Renal cortex interstitium (tissue), 11 donors: ENCODE results near the gene RNF217. TPM values are rescaled to one million over a fixed set of nuclear protein-coding genes. Genes with fewer than 3 reads are reported as not detected.
"Not testable (repeated sequence)": the region's sequence is repeated elsewhere in the genome, so short reads cannot be mapped to it uniquely, and the experiment has no call there.

ENCODE experiments used
- DNase-seq, 11 donors: peaks; one replicate each; pipeline ENCODE4 v3.0.0-alpha.2; 2013; ENCODE audit warnings: low read depth in 9 of 11, low spot score in 4 of 11; ENCODE audit errors: extremely low read depth in 1 of 11
- polyA plus RNA-seq, 3 donors: library from polyadenylated mRNA; unstranded; fragments of 120-200 nt; gene quantifications; one replicate each; pipeline ENCODE4 v1.2.1, GENCODE V29; 2013; ENCODE audit not compliant: insufficient read length in 3 of 3

The RNF217 gene
- polyA plus RNA-seq, 3 donors = 13.0 to 17.1 (median 14.1) TPM

- no peak for DNase-seq
Observed at GRCh38 chr6:125104425-125104824, 142.2 kb downstream of the RNF217 start.

GRCh38 chr6:125107048-125107447 lies 144.8 kb downstream of the RNF217 start:
- no peak for DNase-seq

GRCh38 chr6:125107896-125108295 lies 145.7 kb downstream of the RNF217 start:
- DNase-seq = no peak

GRCh38 chr6:125110056-125110455 lies 147.8 kb downstream of the RNF217 start:
- no peak for DNase-seq

- DNase-seq = no peak
Observed at GRCh38 chr6:125111219-125111983, 149.2 kb downstream of the RNF217 start.

GRCh38 chr6:125112934-125113333 lies 150.7 kb downstream of the RNF217 start:
- no peak for DNase-seq

- peak in 7 of 11 donors; percentile 22 to 51 (median 30) for DNase-seq
Observed at GRCh38 chr6:125114248-125114858, 152.1 kb downstream of the RNF217 start.

- no peak for DNase-seq
Observed at GRCh38 chr6:125116170-125116569, 153.9 kb downstream of the RNF217 start.

GRCh38 chr6:125116710-125117109 lies 154.5 kb downstream of the RNF217 start:
- DNase-seq = no peak

- no peak for DNase-seq
Observed at GRCh38 chr6:125117818-125118217, 155.6 kb downstream of the RNF217 start.

GRCh38 chr6:125120054-125120590 lies 157.9 kb downstream of the RNF217 start:
- DNase-seq = no peak

- DNase-seq = no peak
Observed at GRCh38 chr6:125121894-125122293, 159.7 kb downstream of the RNF217 start.

GRCh38 chr6:125123051-125123450 lies 160.8 kb downstream of the RNF217 start:
- DNase-seq = no peak

GRCh38 chr6:125123468-125124048 lies 161.3 kb downstream of the RNF217 start:
- DNase-seq = no peak

- no peak for DNase-seq
Observed at GRCh38 chr6:125124049-125124669, 161.9 kb downstream of the RNF217 start.

- not testable (repeated sequence) for DNase-seq
Observed at GRCh38 chr6:125125856-125126255, 163.6 kb downstream of the RNF217 start.

- no peak for DNase-seq
Observed at GRCh38 chr6:125129354-125129753, 167.1 kb downstream of the RNF217 start.

GRCh38 chr6:125132058-125132457 lies 169.8 kb downstream of the RNF217 start:
- no peak for DNase-seq

GRCh38 chr6:125136378-125136777 lies 174.1 kb downstream of the RNF217 start:
- DNase-seq = no peak

- no peak for DNase-seq
Observed at GRCh38 chr6:125138083-125138482, 175.8 kb downstream of the RNF217 start.
